Measurements from ENCODE around the gene GAGE13.
"Not testable (repeated sequence)": the region's sequence is repeated elsewhere in the genome, so short reads cannot be mapped to it uniquely, and the experiment has no call there.

The GAGE13 gene

DNA sequence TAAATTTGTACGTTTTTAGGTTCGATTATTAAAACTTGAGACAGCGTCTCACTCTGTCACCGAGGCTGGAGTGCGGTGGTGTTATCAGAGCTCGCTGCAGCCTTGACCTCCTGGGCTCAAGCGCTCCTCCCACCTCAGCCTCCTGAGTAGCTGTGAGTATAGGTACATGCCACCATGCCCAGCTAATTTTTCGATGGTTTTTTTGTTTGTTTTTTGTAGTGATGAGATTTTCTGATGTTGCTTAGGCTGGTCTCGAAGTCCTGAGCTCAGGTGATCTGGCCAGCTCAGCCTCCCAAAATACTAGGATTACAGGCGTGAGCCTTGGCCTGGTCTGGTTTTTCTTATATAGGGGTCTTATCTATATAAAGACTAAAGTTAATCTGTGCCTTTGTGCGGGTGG lies 961 bp upstream of the GAGE13 start:
- DNase-seq = not testable (repeated sequence)

DNA sequence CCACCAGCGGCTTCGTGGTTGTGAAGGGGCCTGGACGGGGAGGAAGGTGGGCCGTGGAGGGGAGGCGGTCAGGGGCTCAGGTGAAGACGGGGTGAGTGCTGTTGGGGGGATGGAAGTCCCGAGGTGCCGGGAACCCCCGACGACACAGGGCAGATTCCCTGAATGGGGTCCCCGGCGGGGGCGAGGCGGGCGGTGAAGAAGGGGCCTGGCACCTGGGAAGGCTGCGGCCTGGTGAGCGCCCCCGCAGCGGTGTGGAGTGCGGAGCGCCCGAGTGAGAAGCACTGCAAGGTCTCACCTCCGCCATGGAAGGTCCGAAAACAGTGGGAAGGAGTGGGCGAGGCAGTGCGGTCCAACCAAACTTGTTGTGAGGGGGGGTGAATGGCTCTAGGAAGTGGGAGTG lies 459 bp downstream of the GAGE13 start:
- DNase-seq = not testable (repeated sequence)

DNA sequence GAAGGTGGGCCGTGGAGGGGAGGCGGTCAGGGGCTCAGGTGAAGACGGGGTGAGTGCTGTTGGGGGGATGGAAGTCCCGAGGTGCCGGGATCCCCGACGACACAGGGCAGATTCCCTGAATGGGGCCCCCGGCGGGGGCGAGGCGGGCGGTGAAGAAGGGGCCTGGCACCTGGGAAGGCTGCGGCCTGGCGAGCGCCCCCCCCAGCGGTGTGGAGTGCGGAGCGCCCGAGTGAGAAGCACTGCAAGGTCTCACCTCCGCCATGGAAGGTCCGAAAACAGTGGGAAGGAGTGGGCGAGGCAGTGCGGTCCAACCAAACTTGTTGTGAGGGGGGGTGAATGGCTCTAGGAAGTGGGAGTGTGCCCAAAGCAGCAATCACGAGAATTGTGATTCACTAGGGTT lies 10.1 kb downstream of the GAGE13 start:
- not testable (repeated sequence) for DNase-seq

DNA sequence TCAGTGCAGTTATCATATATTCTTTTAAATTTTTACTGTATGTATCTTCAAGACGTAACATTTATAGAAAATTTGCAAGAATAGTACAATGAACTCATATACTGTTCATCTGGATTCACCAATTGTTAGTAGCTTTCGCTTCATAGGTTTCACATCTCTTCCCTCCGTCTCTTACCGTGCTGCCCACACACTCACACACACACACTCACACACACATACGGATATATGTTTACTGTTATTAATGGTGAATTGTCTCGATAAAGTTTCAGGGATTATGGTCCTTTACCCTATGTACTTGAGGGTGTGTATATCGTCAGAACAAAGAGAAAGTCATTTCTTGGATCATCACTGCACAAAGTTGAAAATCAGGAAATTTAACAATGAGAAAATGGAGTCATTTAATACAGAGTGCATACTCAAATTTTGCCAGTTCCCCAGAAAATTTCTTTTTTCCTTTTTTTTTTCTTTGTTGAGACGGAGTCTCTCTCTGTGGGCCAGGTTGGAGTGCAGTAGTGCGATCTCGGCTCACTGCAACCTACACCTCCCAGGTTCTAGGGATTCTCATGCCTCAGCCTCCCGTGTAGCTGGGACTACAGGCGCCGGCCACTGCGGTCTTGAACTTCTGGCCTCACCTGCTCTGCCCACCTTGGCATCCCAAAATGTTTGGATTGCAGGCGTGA lies 13.3 kb downstream of the GAGE13 start:
- DNase-seq = not testable (repeated sequence)

DNA sequence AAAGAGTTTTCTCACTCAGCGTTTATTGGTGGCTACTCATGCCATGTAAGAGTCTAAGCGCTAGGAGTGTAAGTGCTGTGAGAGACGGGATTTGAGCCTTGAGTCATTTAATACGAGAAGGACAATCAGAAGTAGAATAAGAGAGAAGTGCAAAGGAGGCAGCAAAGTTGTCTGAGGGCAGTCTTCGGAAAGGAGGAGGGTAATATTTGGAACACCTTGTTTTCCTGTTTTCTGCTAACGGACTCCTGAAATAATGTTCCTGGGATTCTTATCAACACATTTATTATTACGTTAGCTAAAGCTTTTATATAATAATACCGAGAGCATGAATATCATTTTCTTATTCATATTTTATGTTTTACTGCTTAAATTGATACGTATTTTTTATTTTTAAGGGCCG lies 14.0 kb downstream of the GAGE13 start:
- DNase-seq = not testable (repeated sequence)

DNA sequence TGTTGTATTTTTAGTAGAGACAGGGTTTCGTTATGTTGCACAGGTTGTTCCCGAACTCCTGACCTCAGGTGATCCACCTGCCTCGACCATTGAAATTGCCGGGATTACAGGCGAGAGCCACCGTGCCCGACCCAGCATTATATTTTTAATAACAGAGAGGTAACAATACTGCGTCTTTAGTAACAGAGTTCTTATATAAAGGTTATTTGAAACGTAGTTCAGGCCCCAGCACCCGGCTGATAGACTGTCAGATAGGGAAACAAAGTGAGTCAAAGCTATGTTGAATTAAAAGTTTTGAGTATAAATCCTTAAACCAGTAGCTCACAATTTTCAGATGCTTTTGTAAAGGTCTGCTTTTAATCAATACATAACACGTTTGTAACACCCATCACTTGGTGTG lies 14.8 kb downstream of the GAGE13 start:
- DNase-seq = not testable (repeated sequence)
